Right cardiac atrium (tissue), 5 donors: Measurements from ENCODE around the gene ACHE. TPM values are rescaled to one million over a fixed set of nuclear protein-coding genes. Genes with fewer than 3 reads are reported as not detected.
A peak's percentile ranks its signal among the peaks of the same experiment; 100 is the strongest.

Source experiments
- ATAC-seq, 2 donors: fragments of 200-7000 bp; cut with Tn5 transposase; one replicate each; pipeline versions ENCODE4 v1.8.0 to v1.9.1; 2020; ENCODE audit warnings: moderate library complexity in 2 of 2, mild to moderate bottlenecking in 1 of 2
- DNase-seq, 3 donors: peaks; one replicate each; pipeline ENCODE4 v3.0.0-alpha.2; 2020
- H3K27ac ChIP-seq: one replicate; pipeline ENCODE4 v1.5.1; 2013; ENCODE audit warnings: mild to moderate bottlenecking, low read length, control low read depth, moderate library complexity
- H3K27me3 ChIP-seq: one replicate; pipeline ENCODE4 v1.6.1; 2013; ENCODE audit not compliant: control insufficient read depth, insufficient read depth
- H3K4me1 ChIP-seq: one replicate; pipeline ENCODE4 v1.6.1; 2013; ENCODE audit warnings: low read length; ENCODE audit not compliant: control insufficient read depth, insufficient read depth
- H3K4me3 ChIP-seq: one replicate; pipeline ENCODE4 v1.5.1; 2013; ENCODE audit warnings: low read length, control low read depth
- H3K9me3 ChIP-seq: one replicate; pipeline ENCODE4 v1.6.1; 2013; ENCODE audit warnings: low read length; ENCODE audit not compliant: control insufficient read depth
- WGBS: extraction: QIAGEN DNeasy Blood & Tissue Kit; methylation state at CpG from one replicate; pipeline ENCODE4 v1.1.7; 2013; 5-methylcytosine and 5-hydroxymethylcytosine counted together
- intact Hi-C, 4 donors: fragments of 100-400 bp; cut with DNase I; formaldehyde crosslinking; loops; one replicate each; pipeline versions ENCODE4 v1.11.0 to v1.14.0; 2022 to 2023
- polyA plus RNA-seq: library from polyadenylated mRNA; stranded (reverse); fragments of 200-250 nt; gene quantifications from one replicate; pipeline ENCODE4 v1.2.3, GENCODE V29; 2013
- total RNA-seq, 4 donors: library from RNA; stranded (reverse); fragmentation: NEBNext Ultra II Directional; extraction: Animal tissue kit (Norgen Biotek cat#: 25700); gene quantifications; one replicate each; pipeline ENCODE4 v1.2.1, GENCODE V29; 2021
- donor health status: healthy with polysubstance abuse.
- donor health status: DM: no; HTN: yes; CAD: no.
- donor health status: DM: no; HTN: no; CAD: no.
- donor health status: DM: no; HTN: yes; CAD: no; lungs with severe emphysema.
- donor health status: DM: yes; HTN: yes; CAD: no.

ACHE gene
- total and polyA plus RNA-seq, 5 donors: 11.3 to 32.5 (median 21.5) TPM

DNA sequence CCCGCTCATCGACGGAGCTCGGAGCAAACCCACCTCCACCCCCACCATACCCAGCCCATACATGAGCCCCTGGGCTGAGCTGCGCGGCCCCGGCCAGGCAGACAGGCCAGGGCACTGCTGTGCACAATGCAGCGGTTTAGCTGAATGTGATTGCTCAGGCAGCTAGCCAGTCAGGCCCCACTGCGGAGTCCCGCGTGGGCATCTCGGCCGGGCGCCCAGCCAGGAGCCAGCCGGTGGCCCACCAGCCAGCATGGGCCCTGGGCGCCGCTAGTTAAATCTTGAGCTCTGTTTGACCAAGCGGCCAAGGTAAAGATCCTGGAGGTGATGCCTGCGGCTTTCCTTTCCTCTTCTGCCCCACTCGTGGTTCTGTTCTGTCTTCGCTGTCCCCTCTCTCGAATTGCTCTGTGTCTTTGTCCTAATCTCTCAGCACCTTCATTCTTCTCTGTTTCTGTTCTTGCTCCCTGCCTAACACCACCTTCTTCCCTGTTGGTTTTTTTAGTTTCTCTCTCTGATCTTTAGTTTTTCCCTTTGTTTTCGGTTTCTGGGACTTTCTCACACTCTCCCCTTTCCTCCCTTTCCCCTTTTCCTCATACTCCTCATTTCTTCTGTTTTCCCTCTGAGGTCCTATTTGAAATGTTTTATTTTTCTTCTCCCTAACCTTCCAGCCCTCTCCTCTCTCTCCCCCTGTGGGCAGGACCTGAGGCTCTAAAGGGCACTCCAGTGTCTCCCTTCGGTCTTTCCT, 12.7 kb downstream of the ACHE start:
- Histone ChIP-seq H3K9me3 (no peaks in the 10 kb centered on the region), H3K4me3 (no peak overlapping the region), H3K27me3 (no peaks in the 10 kb centered on the region), H3K27ac (no peak overlapping the region), H3K4me1 (no peaks in the 10 kb centered on the region)
- DNase-seq (peak in 1 of 3 donors; percentile 38), ATAC-seq (no peak)
- 88% methylated on average over 24 of the region's 24 CpGs for WGBS
- intact Hi-C loops: no loop called here

DNA sequence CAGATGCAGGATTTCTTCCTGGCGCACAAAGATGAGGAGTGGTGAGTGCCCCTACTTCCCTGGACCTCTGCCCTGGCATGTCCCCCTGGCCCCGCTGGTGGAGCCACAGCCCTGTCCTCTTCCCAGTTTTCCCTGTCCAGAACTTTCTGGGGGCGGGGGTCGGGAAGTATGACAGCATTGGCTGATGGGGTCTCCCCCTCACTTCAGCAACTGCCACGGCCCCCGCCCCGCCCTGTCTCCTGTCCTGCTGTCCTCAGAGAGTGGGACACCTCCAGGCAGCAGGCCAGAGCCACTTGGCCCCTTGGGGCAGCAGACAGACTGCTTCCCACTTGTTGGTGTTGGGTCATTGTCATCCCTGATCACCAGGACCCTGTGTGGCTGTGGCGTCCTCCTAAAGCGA, 13.5 kb downstream of the ACHE start:
- ATAC-seq: no peak
- Histone ChIP-seq H3K4me1 (no peaks in the 10 kb centered on the region), H3K27ac (no peak overlapping the region), H3K4me3 (no peak overlapping the region), H3K9me3 (no peaks in the 10 kb centered on the region), H3K27me3 (no peaks in the 10 kb centered on the region)
- peak in 1 of 3 donors; percentile 60 for DNase-seq
- intact Hi-C loops: no loop called here
- 89% methylated on average over 9 of the region's 9 CpGs for WGBS

DNA sequence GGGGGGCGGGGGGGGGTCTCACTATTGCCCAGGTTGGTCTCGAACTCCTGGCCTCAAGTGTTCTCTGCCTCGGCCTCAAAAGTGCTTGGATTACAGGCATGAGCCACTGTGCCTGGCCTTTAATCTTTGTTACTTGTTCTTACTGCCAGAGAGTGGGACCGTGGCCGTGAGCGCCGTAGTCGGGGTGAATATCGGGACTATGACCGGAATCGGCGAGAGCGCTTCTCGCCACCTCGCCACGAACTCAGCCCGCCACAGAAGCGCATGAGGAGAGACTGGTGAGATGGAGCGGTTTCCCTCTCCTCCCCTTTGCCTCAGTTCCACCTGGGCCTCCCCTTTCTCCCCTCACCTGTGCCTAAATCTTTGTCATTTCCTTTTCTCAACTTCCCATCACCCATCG, 14.6 kb downstream of the ACHE start:
- intact Hi-C loops: no loop called here
- 92% methylated on average over 20 of the region's 20 CpGs for WGBS
- H3K4me3 ChIP-seq: no peak overlapping the region

GRCh38 chr7:100880645-100881044, 15.0 kb downstream of the ACHE start:
- intact Hi-C loops: no loop called here

More for the DNA sequence above, 14.6 kb downstream of the ACHE start:
- ATAC-seq (no peak), DNase-seq (peak in 1 of 3 donors; percentile 51)
- H3K27me3 ChIP-seq: no peaks in the 10 kb centered on the region
- H3K9me3 ChIP-seq: no peaks in the 10 kb centered on the region
- H3K27ac ChIP-seq: no peak overlapping the region
- H3K4me1 ChIP-seq: no peaks in the 10 kb centered on the region

GRCh38 chr7:100879685-100880261, 15.9 kb downstream of the ACHE start:
- H3K4me3 ChIP-seq: no peak overlapping the region
- peak overlapping the region; percentile 13 for H3K27ac ChIP-seq
- DNase-seq (peak in 1 of 3 donors; percentile 76), ATAC-seq (peak; percentile 33 to 42)
- intact Hi-C loops: no loop called here
- 74% methylated on average over 11 of the region's 11 CpGs for WGBS
- H3K9me3 ChIP-seq: no peaks in the 10 kb centered on the region
- no peaks in the 10 kb centered on the region for H3K4me1 ChIP-seq
- H3K27me3 ChIP-seq: no peaks in the 10 kb centered on the region

More at GRCh38 chr7:100880645-100881044, 15.0 kb downstream of the ACHE start:
- peak in 1 of 3 donors; percentile 25 for DNase-seq
- no peak for ATAC-seq
- no peak overlapping the region for H3K4me3 ChIP-seq
- H3K4me1 ChIP-seq: no peaks in the 10 kb centered on the region
- no peak overlapping the region for H3K27ac ChIP-seq
- no peaks in the 10 kb centered on the region for H3K9me3 ChIP-seq
- H3K27me3 ChIP-seq: no peaks in the 10 kb centered on the region
- WGBS: 93% methylated on average over 7 of the region's 7 CpGs

DNA sequence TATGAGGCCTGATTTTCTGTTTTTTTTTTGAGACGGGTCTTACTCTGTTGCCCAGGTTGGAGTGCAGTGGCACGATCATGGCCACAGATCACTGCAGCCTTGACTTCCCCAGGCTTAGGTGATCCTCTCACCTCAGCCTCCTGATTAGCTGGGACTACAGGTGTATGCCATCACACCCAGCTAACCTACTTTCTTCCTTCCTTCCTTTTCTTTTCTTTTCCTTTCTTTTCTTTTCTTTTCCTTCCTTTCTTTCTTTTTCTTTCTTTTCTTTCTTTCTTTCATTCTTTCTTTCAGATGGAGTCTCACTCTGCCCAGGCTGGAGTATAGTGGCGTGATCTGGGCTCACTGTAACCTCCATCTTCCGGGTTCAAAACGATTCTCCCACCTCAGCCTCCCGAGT, 17.0 kb downstream of the ACHE start:
- Histone ChIP-seq H3K9me3 (no peaks in the 10 kb centered on the region), H3K27ac (no peak overlapping the region), H3K27me3 (no peaks in the 10 kb centered on the region), H3K4me1 (no peaks in the 10 kb centered on the region), H3K4me3 (no peak overlapping the region)
- ATAC-seq (no peak), DNase-seq (no peak)
- 78% methylated on average over 6 of the region's 6 CpGs for whole genome bisulfite sequencing
- intact Hi-C loops: no loop called here

- H3K4me3 ChIP-seq: no peak overlapping the region
Measured at GRCh38 chr7:100878013-100878412, 17.7 kb downstream of the ACHE start.

GRCh38 chr7:100875356-100875751, 20.3 kb downstream of the ACHE start:
- intact Hi-C loops: no loop called here
- H3K4me1 ChIP-seq: no peaks in the 10 kb centered on the region
- no peaks in the 10 kb centered on the region for H3K9me3 ChIP-seq
- DNase-seq (no peak), ATAC-seq (peak; percentile 49 to 63)
- H3K4me3 ChIP-seq: peak overlapping the region; percentile 90
- H3K27ac ChIP-seq: peak overlapping the region; percentile 82
- H3K27me3 ChIP-seq: no peaks in the 10 kb centered on the region
- WGBS: under 1% methylated on average over 39 of the region's 39 CpGs

More at GRCh38 chr7:100878013-100878412, 17.7 kb downstream of the ACHE start:
- Histone ChIP-seq H3K27me3 (no peaks in the 10 kb centered on the region), H3K27ac (no peak overlapping the region), H3K9me3 (no peaks in the 10 kb centered on the region), H3K4me1 (no peaks in the 10 kb centered on the region)
- ATAC-seq: no peak
- intact Hi-C loops: no loop called here
- peak in 1 of 3 donors; percentile 7 for DNase-seq
- WGBS: 85% methylated on average over 7 of the region's 7 CpGs

- DNase-seq: peak; percentile 98 to 99 (median 99)
- no peaks in the 10 kb centered on the region for H3K4me1 ChIP-seq
- peak within 1 kb of the TSS; percentile 90 for H3K4me3 ChIP-seq
- WGBS: 1% methylated on average over 79 of the region's 79 CpGs
- no peaks in the 10 kb centered on the region for H3K9me3 ChIP-seq
- intact Hi-C loops: no loop called here
- ATAC-seq: peak; percentile 96
- H3K27me3 ChIP-seq: no peaks in the 10 kb centered on the region
- H3K27ac ChIP-seq: peak within 1 kb of the TSS; percentile 99
Measured at GRCh38 chr7:100874577-100875355, 20.9 kb downstream of the ACHE start, which contains the start of gene SRRT. TSS of gene SRRT (plus strand) at chr7:100875103. CDS start at chr7:100875591, 488 bp downstream.

DNA sequence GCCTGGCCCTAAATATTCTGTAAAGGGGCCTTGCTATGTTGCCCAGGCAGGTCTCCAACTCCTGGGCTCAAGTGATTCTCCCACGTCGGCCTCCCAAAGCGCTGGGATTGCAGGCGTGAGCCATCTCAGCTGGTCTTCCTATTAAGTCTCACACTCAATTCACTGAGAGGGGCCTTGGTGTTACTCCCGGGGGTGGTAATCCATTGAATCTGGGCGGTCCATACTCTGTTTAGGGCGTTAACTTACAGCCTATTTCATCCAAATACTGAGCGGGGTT, 21.4 kb downstream of the ACHE start:
- ATAC-seq: peak in 1 of 2 donors; percentile 1
- 54% methylated on average over 8 of the region's 8 CpGs for WGBS
- DNase-seq: peak in 2 of 3 donors; percentile 39 to 56
- H3K27ac ChIP-seq: peak overlapping the region; percentile 99
- intact Hi-C loops: no loop called here
- no peaks in the 10 kb centered on the region for H3K9me3 ChIP-seq
- H3K4me3 ChIP-seq: peak overlapping the region; percentile 90
- H3K27me3 ChIP-seq: no peaks in the 10 kb centered on the region
- no peaks in the 10 kb centered on the region for H3K4me1 ChIP-seq
